Renal pelvis (tissue), 4 donors: Measurements from ENCODE around the gene THRB. TPM values are rescaled to one million over a fixed set of nuclear protein-coding genes. Genes with fewer than 3 reads are reported as not detected.

Experiments
- DNase-seq: peaks from one replicate; pipeline ENCODE4 v3.0.0-alpha.2; 2013
- polyA plus RNA-seq, 3 donors: library from polyadenylated mRNA; unstranded; fragments of 120-200 nt; gene quantifications; one replicate each; pipeline ENCODE4 v1.2.1, GENCODE V29; 2013; ENCODE audit not compliant: insufficient read length in 3 of 3

Gene THRB
- polyA plus RNA-seq, 3 donors = 23.3 to 35.9 (median 29.4) TPM

DNA sequence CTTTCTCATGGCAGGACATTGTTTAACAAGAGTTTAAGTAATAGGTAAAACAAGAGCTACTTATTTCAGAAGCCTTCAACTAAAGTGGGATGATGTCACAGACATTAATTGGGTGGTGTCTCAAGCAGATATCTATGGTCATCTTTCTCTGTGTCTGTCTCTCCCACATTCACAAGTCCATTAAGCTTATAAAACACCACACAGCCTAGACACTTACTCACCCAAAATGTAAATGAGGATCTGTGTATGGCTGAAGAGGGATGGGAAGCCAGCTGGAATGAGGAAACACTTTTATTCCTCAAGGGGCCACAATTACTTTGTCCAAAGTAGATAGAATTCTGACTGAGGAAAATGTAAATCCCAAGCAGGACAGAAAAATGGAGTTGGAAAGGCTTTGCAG, 183.8 kb downstream of the THRB start:
- DNase-seq = no peak

DNA sequence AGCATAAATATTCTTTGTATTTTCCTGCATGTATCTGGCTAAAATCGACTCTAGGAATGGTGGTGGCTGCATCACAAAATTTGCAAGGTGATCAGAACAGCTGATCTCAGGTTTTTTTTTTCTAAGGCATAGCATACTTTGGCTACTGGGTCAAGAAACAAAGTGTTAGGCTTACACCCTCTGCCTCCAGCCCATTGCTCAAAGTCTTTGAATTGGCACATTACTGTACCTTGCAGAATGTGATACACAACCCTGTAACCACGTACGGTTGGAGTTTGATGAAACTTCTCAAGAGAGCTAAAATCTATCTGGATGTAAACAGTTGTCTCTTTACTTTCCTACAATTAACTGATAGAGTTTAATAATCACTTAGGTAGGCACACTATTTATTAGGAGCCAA, 188.1 kb downstream of the THRB start:
- no peak for DNase-seq

- DNase-seq = peak; percentile 55
Observed at GRCh38 chr3:24305795-24306467, 188.7 kb downstream of the THRB start.

DNA sequence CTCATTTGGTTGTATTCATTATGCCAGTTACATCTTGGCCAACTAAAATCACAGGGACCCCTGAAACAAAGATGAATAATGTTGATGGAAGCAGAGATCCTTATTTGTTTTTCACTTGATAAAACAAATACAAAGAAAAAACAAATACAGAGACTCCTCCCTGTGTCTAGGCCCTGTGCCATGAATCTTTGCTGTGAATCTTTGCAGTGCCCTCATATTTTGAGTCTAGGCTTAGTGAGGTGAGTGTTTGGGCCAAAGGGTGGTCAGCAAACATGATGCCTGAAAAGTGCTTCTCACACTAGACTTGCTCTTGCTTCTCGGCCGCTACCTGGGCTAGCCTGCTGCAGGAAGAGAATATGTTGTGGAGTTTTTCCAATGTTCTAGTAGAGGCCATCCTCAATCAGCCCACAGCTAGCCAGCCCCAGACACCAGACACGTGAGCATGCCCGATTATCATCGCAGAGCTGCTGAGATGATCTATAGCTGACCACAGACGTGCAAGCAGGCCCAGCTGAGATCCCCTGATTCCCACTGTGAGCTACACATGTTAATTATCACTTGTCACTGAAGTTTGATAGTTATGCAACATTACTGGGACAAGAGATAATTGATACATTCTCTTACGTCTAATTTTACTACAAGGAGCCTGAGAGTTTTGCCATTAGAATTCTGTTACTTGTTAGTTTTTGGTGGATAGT, 191.4 kb downstream of the THRB start:
- no peak for DNase-seq

- peak; percentile 77 for DNase-seq
Observed at GRCh38 chr3:24302396-24302795, 192.3 kb downstream of the THRB start.

DNA sequence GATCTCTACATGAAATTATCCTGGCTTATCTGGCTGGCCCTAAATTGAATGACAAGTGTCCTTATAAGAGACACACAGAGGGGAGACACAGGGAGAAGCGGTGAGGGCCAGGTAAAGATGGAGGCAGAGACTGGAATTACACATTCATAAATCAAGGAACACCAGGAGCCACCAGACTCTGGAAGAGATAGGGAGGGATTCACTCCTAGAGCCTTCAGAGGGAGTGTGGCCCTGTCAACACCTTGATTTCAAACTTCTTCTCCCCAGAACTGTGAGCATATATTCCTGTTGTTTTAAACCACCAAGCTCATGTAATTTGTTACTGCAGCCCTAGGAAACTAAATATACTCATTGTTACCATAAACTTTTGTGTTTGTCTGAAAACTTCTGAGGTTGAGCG, 193.7 kb downstream of the THRB start:
- DNase-seq = no peak

DNA sequence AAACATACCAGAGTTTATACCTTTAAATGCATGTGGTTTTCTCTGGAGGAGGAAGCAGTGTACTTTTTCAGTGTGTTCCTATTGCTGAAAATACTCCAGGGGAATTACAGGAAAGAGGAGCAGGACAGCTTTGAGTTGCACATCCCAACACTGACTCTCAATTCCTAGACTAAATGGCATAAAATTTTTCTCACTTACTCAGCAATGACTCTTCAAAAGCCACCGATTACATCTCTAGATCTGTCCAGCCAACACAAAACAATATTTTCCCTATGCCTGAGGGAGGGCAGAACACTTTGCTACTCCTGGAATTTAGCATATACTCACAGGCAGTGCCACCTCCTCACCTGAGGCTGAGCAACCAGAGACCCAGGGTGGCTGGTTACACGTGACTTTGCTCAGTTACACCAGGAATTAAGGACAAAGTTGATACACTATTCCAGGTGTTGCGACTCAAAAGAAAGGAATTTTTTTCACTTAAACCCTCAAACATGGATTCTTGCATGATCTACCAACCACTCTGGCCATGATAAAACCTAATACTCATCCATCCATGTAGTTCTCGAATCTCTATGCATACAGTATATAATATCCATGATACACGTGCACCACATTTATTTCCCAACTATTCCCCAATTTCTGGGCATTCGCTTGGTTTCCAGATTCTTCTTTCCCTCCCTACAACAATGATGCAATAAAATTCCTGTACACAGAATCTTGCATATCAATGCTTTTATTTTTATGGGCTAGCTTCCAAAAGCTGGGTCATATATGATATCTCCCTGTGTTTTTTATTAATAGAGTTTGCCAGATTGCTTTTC, 194.6 kb downstream of the THRB start:
- no peak for DNase-seq

- DNase-seq = no peak
Observed at GRCh38 chr3:24299246-24299805, 195.3 kb downstream of the THRB start.

- DNase-seq = no peak
Observed at GRCh38 chr3:24296441-24297205, 198.0 kb downstream of the THRB start.

GRCh38 chr3:24294150-24294549, 200.5 kb downstream of the THRB start:
- no peak for DNase-seq

GRCh38 chr3:24291646-24292045, 203.0 kb downstream of the THRB start:
- DNase-seq = no peak

DNA sequence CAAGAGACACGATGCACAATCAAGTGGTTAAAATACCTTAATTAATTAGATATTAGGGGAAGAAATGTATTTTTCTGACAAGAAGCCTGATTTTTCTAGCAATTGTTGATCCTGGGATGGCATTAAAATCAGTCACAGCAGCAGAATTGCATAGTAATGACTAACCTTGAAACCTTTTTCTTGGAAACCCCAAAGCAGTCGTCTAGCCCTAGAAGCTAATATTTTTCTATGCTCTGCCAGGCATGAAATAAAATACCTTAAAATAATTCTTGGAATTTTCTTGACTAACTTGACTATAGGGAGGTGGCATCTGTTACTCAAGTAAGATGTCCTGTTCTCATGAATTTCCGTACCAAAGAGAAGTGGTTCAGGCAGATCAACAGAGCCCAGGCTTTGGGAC, 204.1 kb downstream of the THRB start:
- no peak for DNase-seq

GRCh38 chr3:24288496-24289236, 206.0 kb downstream of the THRB start:
- DNase-seq = no peak

- no peak for DNase-seq
Observed at GRCh38 chr3:24287755-24288450, 206.7 kb downstream of the THRB start.

GRCh38 chr3:24286405-24286804, 208.2 kb downstream of the THRB start:
- no peak for DNase-seq

GRCh38 chr3:24278543-24278942, 216.1 kb downstream of the THRB start:
- DNase-seq = no peak

DNA sequence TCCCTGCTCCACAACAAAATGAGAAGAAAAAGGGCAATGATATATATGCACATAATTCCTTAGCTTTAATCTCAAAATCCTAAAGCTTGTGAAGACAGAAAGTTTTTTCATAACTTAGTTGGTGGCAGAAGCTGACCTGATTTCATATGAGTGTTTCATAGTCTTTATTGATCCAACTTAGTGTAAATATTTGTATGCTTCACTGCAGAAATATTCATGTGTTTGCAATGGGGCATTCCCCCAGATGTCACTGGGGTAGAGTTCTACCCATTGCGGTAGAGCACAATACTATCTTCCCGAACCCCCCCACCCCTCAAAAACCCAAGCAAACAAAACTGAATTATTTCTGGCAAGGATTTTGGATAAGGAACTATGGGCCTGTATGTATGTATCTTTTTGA, 221.2 kb downstream of the THRB start:
- no peak for DNase-seq

DNA sequence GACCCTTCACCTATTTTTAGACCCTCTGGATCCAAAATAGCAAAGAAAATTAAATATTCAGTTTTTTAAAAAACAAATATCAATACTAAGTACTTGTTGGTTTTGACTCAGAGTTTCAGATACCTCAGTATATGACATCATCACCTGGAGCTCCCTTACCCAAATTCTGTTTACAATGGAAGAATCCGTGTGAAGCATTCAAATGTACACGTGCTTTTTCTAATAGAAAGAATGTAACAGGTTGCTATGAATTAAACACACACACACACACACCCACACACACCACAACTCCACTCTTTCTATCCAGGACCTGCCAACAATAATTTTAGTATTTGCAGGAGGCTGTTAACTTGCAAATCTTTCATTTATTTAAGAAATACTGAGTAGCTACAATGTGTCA, 221.8 kb downstream of the THRB start:
- no peak for DNase-seq

GRCh38 chr3:24272408-24272807, 222.2 kb downstream of the THRB start:
- DNase-seq = no peak

- no peak for DNase-seq
Observed at GRCh38 chr3:24271228-24271627, 223.4 kb downstream of the THRB start.
